Liver (tissue), 9 donors: ENCODE measurements around the gene WNK1. TPM values are rescaled to one million over a fixed set of nuclear protein-coding genes. Genes with fewer than 3 reads are reported as not detected.

Source experiments
- DNase-seq: peaks from one replicate; pipeline ENCODE4 v3.0.0-alpha.2; 2017; ENCODE audit warnings: low spot score
- H3K27ac ChIP-seq, 2 donors: one replicate each; pipeline ENCODE4 v1.7.0; 2013; ENCODE audit warnings: inconsistent platforms in 2 of 2, low read length in 2 of 2, control low read depth in 1 of 2, low read depth in 1 of 2, mild to moderate bottlenecking in 1 of 2
- H3K27me3 ChIP-seq, 4 donors: one replicate each; pipeline versions ENCODE4 v1.6.1 to v1.7.0; 2013; ENCODE audit warnings: low read length in 3 of 4, inconsistent platforms in 1 of 4, mild to moderate bottlenecking in 1 of 4, moderate library complexity in 1 of 4; ENCODE audit not compliant: control insufficient read depth in 4 of 4, insufficient read depth in 4 of 4
- H3K36me3 ChIP-seq, 4 donors: one replicate each; pipeline versions ENCODE4 v1.6.1 to v1.7.0; 2013; ENCODE audit warnings: low read length in 3 of 4, mild to moderate bottlenecking in 3 of 4, low read depth in 1 of 4, moderate library complexity in 1 of 4; ENCODE audit not compliant: control insufficient read depth in 4 of 4, insufficient read depth in 3 of 4
- H3K4me1 ChIP-seq, 4 donors: one replicate each; pipeline versions ENCODE4 v1.6.1 to v1.7.0; 2013; ENCODE audit warnings: low read length in 3 of 4, mild to moderate bottlenecking in 3 of 4, moderate library complexity in 1 of 4; ENCODE audit not compliant: control insufficient read depth in 4 of 4, insufficient read depth in 4 of 4
- H3K4me3 ChIP-seq, 3 donors: one replicate each; pipeline versions ENCODE4 v1.6.1 to v1.7.0; 2013; ENCODE audit warnings: low read length in 3 of 3, control low read depth in 1 of 3, low read depth in 1 of 3, mild to moderate bottlenecking in 1 of 3
- H3K9ac ChIP-seq, 2 donors: one replicate each; pipeline ENCODE4 v1.7.0; 2013; ENCODE audit warnings: low read length in 2 of 2, mild to moderate bottlenecking in 2 of 2, moderate library complexity in 2 of 2, control low read depth in 1 of 2, low read depth in 1 of 2
- H3K9me3 ChIP-seq, 4 donors: one replicate each; pipeline versions ENCODE4 v1.6.1 to v1.7.0; 2013; ENCODE audit warnings: low read length in 3 of 4; ENCODE audit not compliant: control insufficient read depth in 4 of 4
- ATF3 ChIP-seq: IDR thresholded peaks from 2 replicates; pipeline ENCODE4 v1.6.1; 2016; ENCODE audit warnings: antibody characterized with exemption
- EGR1 ChIP-seq, 2 donors: IDR thresholded peaks; 2 replicates each; pipeline ENCODE4 v1.6.1; 2016 to 2018; ENCODE audit warnings: antibody characterized with exemption in 2 of 2, low read depth in 2 of 2
- FOXA1 ChIP-seq: IDR thresholded peaks from 2 replicates; pipeline ENCODE4 v1.6.1; 2016; ENCODE audit warnings: antibody characterized with exemption
- FOXA2 ChIP-seq: IDR thresholded peaks from 2 replicates; pipeline ENCODE4 v1.6.1; 2016; ENCODE audit warnings: antibody characterized with exemption
- GABPA ChIP-seq, 2 donors: IDR thresholded peaks in 1 of 2; conservative IDR thresholded peaks in 1 of 2; 2 replicates each; pipeline ENCODE4 v1.6.1; 2016; ENCODE audit warnings: antibody characterized with exemption in 2 of 2, mild to moderate bottlenecking in 1 of 2, moderate library complexity in 1 of 2
- HNF4A ChIP-seq, 2 donors: conservative IDR thresholded peaks; 2 replicates each; pipeline ENCODE4 v1.6.1; 2016; ENCODE audit warnings: antibody characterized with exemption in 2 of 2, mild to moderate bottlenecking in 2 of 2
- HNF4G ChIP-seq: IDR thresholded peaks from 2 replicates; pipeline ENCODE4 v1.6.1; 2016; ENCODE audit warnings: antibody characterized with exemption
- JUND ChIP-seq, 2 donors: IDR thresholded peaks; 2 replicates each; pipeline ENCODE4 v1.6.1; 2016; ENCODE audit warnings: antibody characterized with exemption in 2 of 2
- NR2F2 ChIP-seq: IDR thresholded peaks from 2 replicates; pipeline ENCODE4 v1.6.1; 2016; ENCODE audit warnings: antibody characterized with exemption
- RAD21 ChIP-seq, 2 donors: IDR thresholded peaks; 2 replicates each; pipeline ENCODE4 v1.6.1; 2016; ENCODE audit warnings: antibody characterized with exemption in 2 of 2, mild to moderate bottlenecking in 2 of 2
- RXRA ChIP-seq, 2 donors: IDR thresholded peaks; 2 replicates each; pipeline ENCODE4 v1.6.1; 2017 to 2018; ENCODE audit warnings: antibody characterized with exemption in 2 of 2, mild to moderate bottlenecking in 1 of 2
- SP1 ChIP-seq: IDR thresholded peaks from 2 replicates; pipeline ENCODE4 v1.6.1; 2018; ENCODE audit warnings: antibody characterized with exemption, mild to moderate bottlenecking
- TAF1 ChIP-seq: conservative IDR thresholded peaks from 2 replicates; pipeline ENCODE4 v1.6.1; 2016; ENCODE audit warnings: antibody characterized with exemption, mild to moderate bottlenecking
- YY1 ChIP-seq: IDR thresholded peaks from 2 replicates; pipeline ENCODE4 v1.6.1; 2016; ENCODE audit warnings: antibody characterized with exemption, mild to moderate bottlenecking
- WGBS: extraction: QIAGEN DNeasy Blood & Tissue Kit; methylation state at CpG from one replicate; pipeline ENCODE4 v1.1.7; 2013; 5-methylcytosine and 5-hydroxymethylcytosine counted together
- polyA plus RNA-seq, 2 donors: library from polyadenylated mRNA; stranded (reverse) in 1 of 2; unstranded in 1 of 2; fragments of 200-250 nt in 1 of 2; fragments of >200 nt in 1 of 2; fragmentation: Nextera tagmentation in 1 of 2; extraction: Ambion mirVana in 1 of 2; gene quantifications; one replicate each; pipeline versions ENCODE4 v1.2.1 to v1.2.3, GENCODE V29; 2013 to 2015
- total RNA-seq, 2 donors: library from RNA; depleted of rRNA; stranded (reverse); fragments of >200 nt; gene quantifications; one replicate each; pipeline ENCODE4 v1.2.3, GENCODE V29; 2014
- TF ChIP-seq, protein P1 (sequence below): fragments of 150-350 bp; IDR thresholded peaks from 2 replicates; pipeline ENCODE4 v1.5.1; 2017; ENCODE audit warnings: improper control_type of control experiment, low read depth, low read length; ENCODE audit not compliant: missing input control
- TF ChIP-seq, protein P2 (sequence below): IDR thresholded peaks from 2 replicates; pipeline ENCODE4 v1.6.1; 2016; ENCODE audit warnings: antibody characterized with exemption
- TF ChIP-seq, protein P3 (sequence below): IDR thresholded peaks from 2 replicates; pipeline ENCODE4 v1.6.1; 2016; ENCODE audit warnings: antibody characterized with exemption
- TF ChIP-seq, protein P4 (sequence below): IDR thresholded peaks from 2 replicates; pipeline ENCODE4 v1.6.1; 2016; ENCODE audit warnings: antibody characterized with exemption, mild to moderate bottlenecking
- donor health status: healthy.
- donor health status: healthy.
- donor health status: healthy.
- donor health status: healthy.
- donor health status: healthy.

Gene WNK1
- total and polyA plus RNA-seq, 4 donors = 22.4 to 299 (median 53.8) TPM

DNA sequence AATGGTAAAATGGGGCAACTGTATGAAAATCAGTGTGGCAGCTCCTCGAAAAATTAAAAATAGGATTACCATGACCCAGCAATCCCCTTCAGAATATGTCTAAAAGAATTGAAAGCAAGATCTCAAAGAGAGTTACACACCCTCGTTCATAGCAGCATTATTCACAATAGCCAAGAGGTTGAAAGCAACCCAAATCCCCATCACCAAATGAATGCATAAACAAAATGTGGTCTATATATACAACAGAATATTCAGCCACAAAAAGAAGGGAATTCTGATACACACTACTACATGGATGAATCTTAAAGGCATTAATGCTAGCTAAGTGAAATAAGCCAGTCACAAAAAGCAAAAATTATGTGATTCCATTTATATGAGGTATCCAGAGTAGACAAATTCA is 169.9 kb downstream of the WNK1 start:
- H3K9me3 ChIP-seq = no peaks in the 10 kb centered on the region
- H3K36me3 ChIP-seq = peaks cover 8 to 37% (median 16%) of the 10 kb centered on the region in 4 donors
- DNase-seq = no peak
- H3K4me1 ChIP-seq = no peaks in the 10 kb centered on the region
- H3K4me3 ChIP-seq = no peak overlapping the region
- WGBS = 90% methylated on average over 2 of the region's 2 CpGs
- no peak overlapping the region for H3K9ac ChIP-seq
- H3K27ac ChIP-seq = no peak overlapping the region
- TF ChIP-seq, protein P1, sequence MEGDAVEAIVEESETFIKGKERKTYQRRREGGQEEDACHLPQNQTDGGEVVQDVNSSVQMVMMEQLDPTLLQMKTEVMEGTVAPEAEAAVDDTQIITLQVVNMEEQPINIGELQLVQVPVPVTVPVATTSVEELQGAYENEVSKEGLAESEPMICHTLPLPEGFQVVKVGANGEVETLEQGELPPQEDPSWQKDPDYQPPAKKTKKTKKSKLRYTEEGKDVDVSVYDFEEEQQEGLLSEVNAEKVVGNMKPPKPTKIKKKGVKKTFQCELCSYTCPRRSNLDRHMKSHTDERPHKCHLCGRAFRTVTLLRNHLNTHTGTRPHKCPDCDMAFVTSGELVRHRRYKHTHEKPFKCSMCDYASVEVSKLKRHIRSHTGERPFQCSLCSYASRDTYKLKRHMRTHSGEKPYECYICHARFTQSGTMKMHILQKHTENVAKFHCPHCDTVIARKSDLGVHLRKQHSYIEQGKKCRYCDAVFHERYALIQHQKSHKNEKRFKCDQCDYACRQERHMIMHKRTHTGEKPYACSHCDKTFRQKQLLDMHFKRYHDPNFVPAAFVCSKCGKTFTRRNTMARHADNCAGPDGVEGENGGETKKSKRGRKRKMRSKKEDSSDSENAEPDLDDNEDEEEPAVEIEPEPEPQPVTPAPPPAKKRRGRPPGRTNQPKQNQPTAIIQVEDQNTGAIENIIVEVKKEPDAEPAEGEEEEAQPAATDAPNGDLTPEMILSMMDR = no peak
- TF ChIP-seq, protein P2, sequence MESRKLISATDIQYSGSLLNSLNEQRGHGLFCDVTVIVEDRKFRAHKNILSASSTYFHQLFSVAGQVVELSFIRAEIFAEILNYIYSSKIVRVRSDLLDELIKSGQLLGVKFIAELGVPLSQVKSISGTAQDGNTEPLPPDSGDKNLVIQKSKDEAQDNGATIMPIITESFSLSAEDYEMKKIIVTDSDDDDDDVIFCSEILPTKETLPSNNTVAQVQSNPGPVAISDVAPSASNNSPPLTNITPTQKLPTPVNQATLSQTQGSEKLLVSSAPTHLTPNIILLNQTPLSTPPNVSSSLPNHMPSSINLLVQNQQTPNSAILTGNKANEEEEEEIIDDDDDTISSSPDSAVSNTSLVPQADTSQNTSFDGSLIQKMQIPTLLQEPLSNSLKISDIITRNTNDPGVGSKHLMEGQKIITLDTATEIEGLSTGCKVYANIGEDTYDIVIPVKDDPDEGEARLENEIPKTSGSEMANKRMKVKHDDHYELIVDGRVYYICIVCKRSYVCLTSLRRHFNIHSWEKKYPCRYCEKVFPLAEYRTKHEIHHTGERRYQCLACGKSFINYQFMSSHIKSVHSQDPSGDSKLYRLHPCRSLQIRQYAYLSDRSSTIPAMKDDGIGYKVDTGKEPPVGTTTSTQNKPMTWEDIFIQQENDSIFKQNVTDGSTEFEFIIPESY = no peak
- no peak for TF ChIP-seq HNF4A (conservative IDR thresholded peaks at IDR 0.05)
- no peak for TF ChIP-seq GABPA (IDR thresholded peaks at IDR 0.05 in 1 of 2, conservative IDR thresholded peaks at IDR 0.05 in 1 of 2)
- no peak for TF ChIP-seq HNF4G
- no peak for TF ChIP-seq YY1
- TF ChIP-seq, protein P3, sequence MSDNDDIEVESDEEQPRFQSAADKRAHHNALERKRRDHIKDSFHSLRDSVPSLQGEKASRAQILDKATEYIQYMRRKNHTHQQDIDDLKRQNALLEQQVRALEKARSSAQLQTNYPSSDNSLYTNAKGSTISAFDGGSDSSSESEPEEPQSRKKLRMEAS = no peak
- TF ChIP-seq FOXA2 = no peak
- TF ChIP-seq TAF1 = no peak
- no peak for TF ChIP-seq FOXA1
- TF ChIP-seq RXRA (IDR thresholded peaks at IDR 0.05) = no peak
- no peak for TF ChIP-seq JUND (IDR thresholded peaks at IDR 0.05)
- no peak for TF ChIP-seq NR2F2
- no peak for TF ChIP-seq RAD21 (IDR thresholded peaks at IDR 0.05)
- no peak for TF ChIP-seq EGR1 (IDR thresholded peaks at IDR 0.05; ENCODE audit: low read depth in 2 of 2)
- no peaks in the 10 kb centered on the region for H3K27me3 ChIP-seq

GRCh38 chr12:926641-927040 is 174.3 kb downstream of the WNK1 start:
- H3K27ac ChIP-seq = no peak overlapping the region
- TF ChIP-seq GABPA (IDR thresholded peaks at IDR 0.05 in 1 of 2, conservative IDR thresholded peaks at IDR 0.05 in 1 of 2) (no peak), TAF1 (no peak), JUND (IDR thresholded peaks at IDR 0.05) (no peak), FOXA1 (no peak), ATF3 (no peak), HNF4A (conservative IDR thresholded peaks at IDR 0.05) (no peak), FOXA2 (no peak), RXRA (IDR thresholded peaks at IDR 0.05) (no peak), EGR1 (IDR thresholded peaks at IDR 0.05; ENCODE audit: low read depth in 2 of 2) (no peak), YY1 (no peak), HNF4G (no peak), SP1 (no peak), NR2F2 (no peak), RAD21 (IDR thresholded peaks at IDR 0.05) (no peak)
- TF ChIP-seq, protein P1 = no peak
- TF ChIP-seq, protein P4, sequence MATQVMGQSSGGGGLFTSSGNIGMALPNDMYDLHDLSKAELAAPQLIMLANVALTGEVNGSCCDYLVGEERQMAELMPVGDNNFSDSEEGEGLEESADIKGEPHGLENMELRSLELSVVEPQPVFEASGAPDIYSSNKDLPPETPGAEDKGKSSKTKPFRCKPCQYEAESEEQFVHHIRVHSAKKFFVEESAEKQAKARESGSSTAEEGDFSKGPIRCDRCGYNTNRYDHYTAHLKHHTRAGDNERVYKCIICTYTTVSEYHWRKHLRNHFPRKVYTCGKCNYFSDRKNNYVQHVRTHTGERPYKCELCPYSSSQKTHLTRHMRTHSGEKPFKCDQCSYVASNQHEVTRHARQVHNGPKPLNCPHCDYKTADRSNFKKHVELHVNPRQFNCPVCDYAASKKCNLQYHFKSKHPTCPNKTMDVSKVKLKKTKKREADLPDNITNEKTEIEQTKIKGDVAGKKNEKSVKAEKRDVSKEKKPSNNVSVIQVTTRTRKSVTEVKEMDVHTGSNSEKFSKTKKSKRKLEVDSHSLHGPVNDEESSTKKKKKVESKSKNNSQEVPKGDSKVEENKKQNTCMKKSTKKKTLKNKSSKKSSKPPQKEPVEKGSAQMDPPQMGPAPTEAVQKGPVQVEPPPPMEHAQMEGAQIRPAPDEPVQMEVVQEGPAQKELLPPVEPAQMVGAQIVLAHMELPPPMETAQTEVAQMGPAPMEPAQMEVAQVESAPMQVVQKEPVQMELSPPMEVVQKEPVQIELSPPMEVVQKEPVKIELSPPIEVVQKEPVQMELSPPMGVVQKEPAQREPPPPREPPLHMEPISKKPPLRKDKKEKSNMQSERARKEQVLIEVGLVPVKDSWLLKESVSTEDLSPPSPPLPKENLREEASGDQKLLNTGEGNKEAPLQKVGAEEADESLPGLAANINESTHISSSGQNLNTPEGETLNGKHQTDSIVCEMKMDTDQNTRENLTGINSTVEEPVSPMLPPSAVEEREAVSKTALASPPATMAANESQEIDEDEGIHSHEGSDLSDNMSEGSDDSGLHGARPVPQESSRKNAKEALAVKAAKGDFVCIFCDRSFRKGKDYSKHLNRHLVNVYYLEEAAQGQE = no peak
- TF ChIP-seq, protein P2 = no peak
- TF ChIP-seq, protein P3 = no peak
- no peaks in the 10 kb centered on the region for H3K27me3 ChIP-seq
- no peak overlapping the region for H3K9ac ChIP-seq
- no peak for DNase-seq
- no peak overlapping the region for H3K4me3 ChIP-seq
- 89% methylated on average over 12 of the region's 12 CpGs for WGBS
- peaks cover 14 to 55% (median 28%) of the 10 kb centered on the region in 4 donors for H3K36me3 ChIP-seq
- H3K4me1 ChIP-seq = no peaks in the 10 kb centered on the region
- no peaks in the 10 kb centered on the region for H3K9me3 ChIP-seq
